WTC11 (cell line): ENCODE measurements around the gene OCA2. TPM values are rescaled to one million over a fixed set of nuclear protein-coding genes. Genes with fewer than 3 reads are reported as not detected.

Source experiments
- ATAC-seq: fragments of 200-7000 bp; cut with Tn5 transposase; 2 replicates; pipeline ENCODE4 v1.10.0; 2021; ENCODE audit warnings: mild to moderate bottlenecking, moderate library complexity
- CTCF ChIA-PET: fragments of 300-600 bp; sonication (Branson Sonifier 250); formaldehyde crosslinking; loops from one replicate; lab custom pipeline; 2021; ENCODE audit warnings: antibody characterized with exemption; lab: Charles Lee
- POLR2A ChIA-PET: fragments of 350-600 bp; sonication (Branson Sonifier 250); formaldehyde crosslinking; loops from one replicate; lab custom pipeline; 2021; ENCODE audit warnings: antibody characterized with exemption; lab: Charles Lee
- DNase-seq: peaks from one replicate; pipeline ENCODE4 v3.0.0; 2021; ENCODE audit warnings: low spot score
- H3K27ac Mint-ChIP-seq: 2 replicates; pipeline ENCODE4 v1.8.0; 2021; ENCODE audit warnings: mixed read lengths
- H3K27me3 Mint-ChIP-seq: 2 replicates; pipeline ENCODE4 v1.8.0; 2021; ENCODE audit warnings: low read depth, mild to moderate bottlenecking, moderate library complexity, mixed read lengths
- H3K36me3 Mint-ChIP-seq: 2 replicates; pipeline ENCODE4 v1.8.0; 2021; ENCODE audit warnings: mixed read lengths
- H3K4me1 Mint-ChIP-seq: 2 replicates; pipeline ENCODE4 v1.8.0; 2022; ENCODE audit warnings: mixed read lengths
- H3K4me3 Mint-ChIP-seq: 2 replicates; pipeline ENCODE4 v1.8.0; 2021; ENCODE audit warnings: mild to moderate bottlenecking, moderate library complexity, mixed read lengths
- H3K9me3 Mint-ChIP-seq: 2 replicates; pipeline ENCODE4 v1.8.0; 2021; ENCODE audit warnings: mixed read lengths
- AFF4 ChIP-seq: sonication (generic); formaldehyde crosslinking; IDR thresholded peaks from 2 replicates; pipeline ENCODE4 v1.8.1; 2023; ENCODE audit warnings: mild to moderate bottlenecking, missing genetic modification reagents, borderline replicate concordance
- ATF1 ChIP-seq: sonication (generic); formaldehyde crosslinking; IDR thresholded peaks from 2 replicates; pipeline ENCODE4 v1.8.1; 2023; ENCODE audit warnings: mild to moderate bottlenecking, moderate library complexity, missing genetic modification reagents
- CREB1 ChIP-seq: sonication (generic); formaldehyde crosslinking; IDR thresholded peaks from 2 replicates; pipeline ENCODE4 v1.8.0; 2023; ENCODE audit warnings: mild to moderate bottlenecking, missing genetic modification reagents
- FOXK1 ChIP-seq: sonication (generic); formaldehyde crosslinking; IDR thresholded peaks from 2 replicates; pipeline ENCODE4 v1.8.0; 2022; ENCODE audit warnings: mild to moderate bottlenecking, moderate library complexity, missing genetic modification reagents
- FOXP1 ChIP-seq: sonication (generic); formaldehyde crosslinking; IDR thresholded peaks from 2 replicates; pipeline ENCODE4 v1.8.0; 2022; ENCODE audit warnings: missing genetic modification reagents, mild to moderate bottlenecking, moderate library complexity, borderline replicate concordance
- GRHL2 ChIP-seq: fragments of 250-450 bp; sonication (Bioruptor Pico); IDR thresholded peaks from 2 replicates; pipeline ENCODE4 v1.8.0; 2022; ENCODE audit warnings: mild to moderate bottlenecking, moderate library complexity; ENCODE audit not compliant: insufficient replicate concordance, severe bottlenecking
- HMGA2 ChIP-seq: fragments of 250-450 bp; sonication (Bioruptor Pico); IDR thresholded peaks from 2 replicates; pipeline ENCODE4 v1.4.0; 2021; ENCODE audit warnings: mild to moderate bottlenecking, moderate library complexity
- HMGXB4 ChIP-seq: sonication (generic); formaldehyde crosslinking; IDR thresholded peaks from 2 replicates; pipeline ENCODE4 v1.8.1; 2023; ENCODE audit warnings: mild to moderate bottlenecking, moderate library complexity, missing genetic modification reagents
- IRF2 ChIP-seq: sonication (generic); formaldehyde crosslinking; IDR thresholded peaks from 2 replicates; pipeline ENCODE4 v1.8.0; 2022; ENCODE audit warnings: low read depth, missing genetic modification reagents, borderline replicate concordance
- MLX ChIP-seq: sonication (generic); formaldehyde crosslinking; IDR thresholded peaks from 2 replicates; pipeline ENCODE4 v1.8.1; 2023; ENCODE audit warnings: mild to moderate bottlenecking, missing genetic modification reagents, moderate library complexity
- MYBL2 ChIP-seq: sonication (generic); formaldehyde crosslinking; IDR thresholded peaks from 2 replicates; pipeline ENCODE4 v1.8.1; 2023; ENCODE audit warnings: mild to moderate bottlenecking, moderate library complexity, missing genetic modification reagents
- OVOL2 ChIP-seq: fragments of 250-450 bp; sonication (Bioruptor Pico); IDR thresholded peaks from 2 replicates; pipeline ENCODE4 v1.9.0; 2021; ENCODE audit warnings: mild to moderate bottlenecking, borderline replicate concordance
- SMAD4 ChIP-seq: sonication (generic); formaldehyde crosslinking; IDR thresholded peaks from 2 replicates; pipeline ENCODE4 v1.8.0; 2022; ENCODE audit warnings: mild to moderate bottlenecking, missing genetic modification reagents
- ZNF281 ChIP-seq: sonication (generic); formaldehyde crosslinking; IDR thresholded peaks from 2 replicates; pipeline ENCODE4 v1.8.0; 2023; ENCODE audit warnings: mild to moderate bottlenecking, missing genetic modification reagents
- ZNF317 ChIP-seq: sonication (generic); formaldehyde crosslinking; IDR thresholded peaks from 2 replicates; pipeline ENCODE4 v1.8.1; 2023; ENCODE audit warnings: low read depth, mild to moderate bottlenecking, moderate library complexity, missing genetic modification reagents, borderline replicate concordance
- ZNF512 ChIP-seq: sonication (generic); formaldehyde crosslinking; IDR thresholded peaks from 2 replicates; pipeline ENCODE4 v1.8.1; 2022; ENCODE audit warnings: missing genetic modification reagents, borderline replicate concordance
- total RNA-seq: library from RNA; stranded (reverse); gene quantifications from 3 replicates; pipeline ENCODE4 v1.2.3, GENCODE V29; 2021

OCA2 gene
- total RNA-seq, 1 experiment from 2014 or later, result 0.39 TPM

GRCh38 chr15:27784107-27784506 is 315.0 kb downstream of the OCA2 start:
- no peaks in the 10 kb centered on the region for H3K36me3 Mint-ChIP-seq
- ATAC-seq (no peak), DNase-seq (no peak)
- no peak overlapping the region for H3K4me3 Mint-ChIP-seq
- peaks cover 5% of the 10 kb centered on the region; the same call in 1 of the 2 replicates for H3K9me3 Mint-ChIP-seq
- no peak for TF ChIP-seq MLX (CRISPR knock-in tag)
- TF ChIP-seq IRF2 (CRISPR knock-in tag), result no peak
- no peak for TF ChIP-seq FOXP1 (CRISPR knock-in tag)
- no peak for TF ChIP-seq ATF1
- TF ChIP-seq MYBL2 (CRISPR knock-in tag), result no peak
- TF ChIP-seq ZNF317 (CRISPR knock-in tag), result no peak
- no peak for TF ChIP-seq CREB1 (CRISPR knock-in tag)
- TF ChIP-seq OVOL2 (CRISPR knock-in tag), result no peak
- TF ChIP-seq ZNF281 (CRISPR knock-in tag), result no peak
- TF ChIP-seq SMAD4, result no peak
- no peak for TF ChIP-seq GRHL2
- TF ChIP-seq HMGA2, result no peak
- TF ChIP-seq ZNF512, result no peak
- TF ChIP-seq HMGXB4, result no peak
- no peak for TF ChIP-seq AFF4 (CRISPR knock-in tag)
- TF ChIP-seq, all 79 proteins: peak for 0
- Mint-ChIP-seq H3K27ac (peak overlapping the region; percentile 24; the same call in 1 of the 2 replicates), H3K27me3 (no peaks in the 10 kb centered on the region), H3K4me1 (peaks cover 25% of the 10 kb centered on the region)
- CTCF ChIA-PET, result no interaction called here
- POLR2A ChIA-PET, result no interaction called here

GRCh38 chr15:27783678-27784077 is 315.4 kb downstream of the OCA2 start:
- ATAC-seq, result no peak
- POLR2A ChIA-PET, result no interaction called here
- peaks cover 23% of the 10 kb centered on the region for H3K4me1 Mint-ChIP-seq
- H3K4me3 Mint-ChIP-seq, result no peak overlapping the region
- no peak for DNase-seq
- H3K36me3 Mint-ChIP-seq, result no peaks in the 10 kb centered on the region
- CTCF ChIA-PET, result no interaction called here
- H3K27me3 Mint-ChIP-seq, result no peaks in the 10 kb centered on the region
- peak overlapping the region; percentile 24; the same call in 1 of the 2 replicates for H3K27ac Mint-ChIP-seq
- TF ChIP-seq FOXK1 (CRISPR knock-in tag), result no peak
- H3K9me3 Mint-ChIP-seq, result peaks cover 5% of the 10 kb centered on the region; the same call in 1 of the 2 replicates
